Endothelial cell of umbilical vein (primary cell): ENCODE data around the gene ZDHHC11B. TPM values are rescaled to one million over a fixed set of nuclear protein-coding genes. Genes with fewer than 3 reads are reported as not detected.

Source experiments
- BruUV-seq: library from RNA; stranded (reverse); fragments of 400-500 nt; replicated peaks from 2 replicates; lab custom pipeline; 2021; lab: Mats Ljungman, UMichigan
- CTCF ChIA-PET: fragments of 300-600, 350-600 bp; sonication (Branson Sonifier 250); formaldehyde crosslinking; loops from one replicate; lab custom pipeline; 2021; ENCODE audit warnings: antibody characterized with exemption, inconsistent platforms; lab: Charles Lee
- POLR2A ChIA-PET: fragments of 300-600, 350-600 bp; sonication (Branson Sonifier 250); formaldehyde crosslinking; loops from one replicate; lab custom pipeline; 2021; ENCODE audit warnings: antibody characterized with exemption, inconsistent platforms; lab: Charles Lee
- DNase-seq: peaks from one replicate; pipeline ENCODE4 v3.0.0-alpha.2; 2011; ENCODE audit warnings: low read depth, low spot score
- FAIRE-seq: peaks from 2 replicates; lab custom pipeline; 2011; peaks lifted over from hg19 to GRCh38; lab: Jason Lieb, UNC
- H2AFZ ChIP-seq: 2 replicates; pipeline ENCODE4 v1.6.0; 2012; ENCODE audit warnings: low read depth, low read length, control low read depth, inconsistent platforms
- H3K27ac ChIP-seq: 2 replicates; pipeline ENCODE4 v1.5.1; 2011; ENCODE audit warnings: low read depth, mild to moderate bottlenecking, control low read depth, low read length, moderate library complexity; ENCODE audit not compliant: insufficient read depth
- H3K27me3 ChIP-seq, 2 experiments: 2 replicates each; pipeline versions ENCODE4 v1.6.0 to v1.6.1; 2011; ENCODE audit warnings: low read length in 2 of 2, mixed read lengths in 1 of 2; ENCODE audit not compliant: control insufficient read depth in 2 of 2, insufficient read depth in 2 of 2
- H3K36me3 ChIP-seq, 2 experiments: 2 replicates in 1 of 2; 3 replicates in 1 of 2; pipeline ENCODE4 v1.5.1; 2011; ENCODE audit warnings: low read length in 2 of 2, mild to moderate bottlenecking in 1 of 2, moderate library complexity in 1 of 2; ENCODE audit not compliant: control insufficient read depth in 2 of 2, insufficient read depth in 2 of 2; ENCODE audit errors: extremely low read depth in 1 of 2
- H3K4me1 ChIP-seq: 3 replicates; pipeline ENCODE4 v1.5.1; 2011; ENCODE audit warnings: mild to moderate bottlenecking, low read length; ENCODE audit not compliant: control insufficient read depth, insufficient read depth; ENCODE audit errors: extremely low read depth
- H3K4me2 ChIP-seq: 2 replicates; pipeline ENCODE4 v1.6.1; 2011; ENCODE audit warnings: low read length, control low read depth, mixed read lengths; ENCODE audit not compliant: insufficient read depth
- H3K4me3 ChIP-seq, 3 experiments: fragments of 200-600 bp in 1 of 3; sonication (generic), shearing (Covaris generic) in 1 of 3; replicated peaks in 1 of 3; 2 replicates each; pipeline ENCODE4 v1.5.1; 2011 to 2016; ENCODE audit warnings: control low read depth in 3 of 3, low read length in 3 of 3, mild to moderate bottlenecking in 2 of 3, inconsistent platforms in 1 of 3, low read depth in 1 of 3, moderate library complexity in 1 of 3; ENCODE audit not compliant: insufficient read depth in 1 of 3
- H3K79me2 ChIP-seq: 2 replicates; pipeline ENCODE4 v1.6.0; 2012; ENCODE audit warnings: low read length, inconsistent platforms; ENCODE audit not compliant: control insufficient read depth, insufficient read depth
- H3K9ac ChIP-seq: replicated peaks from 2 replicates; pipeline ENCODE3; 2011; ENCODE audit warnings: low read length, control low read depth; ENCODE audit not compliant: insufficient read depth; ENCODE audit errors: extremely low read depth
- H3K9me1 ChIP-seq: replicated peaks from 3 replicates; pipeline ENCODE4 v1.6.0; 2011; ENCODE audit warnings: mild to moderate bottlenecking, low read length; ENCODE audit not compliant: control insufficient read depth, insufficient read depth; ENCODE audit errors: extremely low read depth
- H3K9me3 ChIP-seq: replicated peaks from 2 replicates; pipeline ENCODE4 v1.5.1; 2012; ENCODE audit warnings: low read length, inconsistent platforms; ENCODE audit not compliant: control insufficient read depth, insufficient read depth
- H4K20me1 ChIP-seq: replicated peaks from 2 replicates; pipeline ENCODE3; 2011; ENCODE audit warnings: mild to moderate bottlenecking, low read length; ENCODE audit not compliant: control insufficient read depth, insufficient read depth; ENCODE audit errors: extremely low read depth
- CTCF ChIP-seq, 2 donors: IDR thresholded peaks; 1 replicate in 1 of 2; 2 replicates in 1 of 2; pipeline ENCODE4 v1.5.1; 2011; ENCODE audit warnings: low read length in 2 of 2, mild to moderate bottlenecking in 2 of 2, moderate library complexity in 2 of 2, control low read depth in 1 of 2, inconsistent platforms in 1 of 2, low read depth in 1 of 2; ENCODE audit not compliant: insufficient read depth in 1 of 2; ENCODE audit errors: extremely low read depth in 1 of 2
- FOS ChIP-seq: IDR thresholded peaks from 2 replicates; pipeline ENCODE4 v1.6.1; 2011; ENCODE audit warnings: mild to moderate bottlenecking, low read length, moderate library complexity, borderline replicate concordance; ENCODE audit not compliant: insufficient read depth
- dilution Hi-C: fragments of 300-500 bp; cut with MboI; formaldehyde crosslinking; loops from one replicate; pipeline ENCODE4 v1.15.0; 2019; ENCODE audit warnings: low sequenced_read_pairs; ENCODE audit not compliant: extremely low pct_ligation_motif_present
- intact Hi-C: fragments of 100-400 bp; cut with micrococcal nuclease; formaldehyde crosslinking; loops from one replicate; pipeline ENCODE4 v1.10.0; 2022
- polyA plus RNA-seq, 4 experiments: library from polyadenylated mRNA; depleted of rRNA in 3 of 4; stranded (reverse) in 3 of 4; unstranded in 1 of 4; fragments of >200 nt; gene quantifications; 2 replicates each; pipeline versions ENCODE4 v1.2.1 to v1.2.3, GENCODE V29; 2011 to 2012; ENCODE audit warnings: missing spikeins in 1 of 4
- total RNA-seq: library from RNA; stranded (reverse); gene quantifications from 2 replicates; pipeline ENCODE4 v1.2.3, GENCODE V29; 2021

Gene ZDHHC11B
- total and polyA plus RNA-seq, 2 donors (not counting 3 experiments of a cell fraction or from before 2014, with no cell fraction given): not detected

- no TSS peak for BruUV-seq
These were observed 112.8 kb downstream of the ZDHHC11B start for GRCh38 chr5:671459-672328.

More at GRCh38 chr5:671459-672328, 112.8 kb downstream of the ZDHHC11B start:
- Histone ChIP-seq H3K4me3 (no peak overlapping the region), H3K27ac (no peak overlapping the region), H3K9ac (no peak overlapping the region), H3K27me3 (no peaks in the 10 kb centered on the region), H3K4me2 (no peak overlapping the region), H3K36me3 (no peaks in the 10 kb centered on the region), H3K79me2 (no peaks in the 10 kb centered on the region), H4K20me1 (no peaks in the 10 kb centered on the region), H3K4me1 (no peaks in the 10 kb centered on the region), H3K9me3 (no peaks in the 10 kb centered on the region), H2AFZ (peak overlapping the region; percentile 31), H3K9me1 (no peaks in the 10 kb centered on the region)
- FAIRE-seq (peak; percentile 81), DNase-seq (peak; percentile 52)
- dilution Hi-C loops: no loop called here
- intact Hi-C loops: loop anchor here (2.0 to 10.0 kb wide), 2 partner anchors 231 to 357 kb away; no protein-coding TSS in a partner anchor
- TF ChIP-seq CTCF (IDR thresholded peaks at IDR 0.05; ENCODE audit: extremely low read depth in 1 of 2, insufficient read depth in 1 of 2, low read depth in 1 of 2, low read length in 2 of 2) (peak; percentile 83 to 95), FOS (no peak)
- ChIA-PET CTCF (interaction anchor here (1.4 to 6.0 kb wide), 2 partner anchors 14 to 231 kb away, joined by 4 to 101 read pairs; no protein-coding TSS in a partner anchor), POLR2A (no interaction called here)
